Measurements from ENCODE around the gene RNF17. TPM values are rescaled to one million over a fixed set of nuclear protein-coding genes. Genes with fewer than 3 reads are reported as not detected.

RNF17 gene
- total RNA-seq, 1 experiment from 2014 or later: 0.14 TPM

DNA sequence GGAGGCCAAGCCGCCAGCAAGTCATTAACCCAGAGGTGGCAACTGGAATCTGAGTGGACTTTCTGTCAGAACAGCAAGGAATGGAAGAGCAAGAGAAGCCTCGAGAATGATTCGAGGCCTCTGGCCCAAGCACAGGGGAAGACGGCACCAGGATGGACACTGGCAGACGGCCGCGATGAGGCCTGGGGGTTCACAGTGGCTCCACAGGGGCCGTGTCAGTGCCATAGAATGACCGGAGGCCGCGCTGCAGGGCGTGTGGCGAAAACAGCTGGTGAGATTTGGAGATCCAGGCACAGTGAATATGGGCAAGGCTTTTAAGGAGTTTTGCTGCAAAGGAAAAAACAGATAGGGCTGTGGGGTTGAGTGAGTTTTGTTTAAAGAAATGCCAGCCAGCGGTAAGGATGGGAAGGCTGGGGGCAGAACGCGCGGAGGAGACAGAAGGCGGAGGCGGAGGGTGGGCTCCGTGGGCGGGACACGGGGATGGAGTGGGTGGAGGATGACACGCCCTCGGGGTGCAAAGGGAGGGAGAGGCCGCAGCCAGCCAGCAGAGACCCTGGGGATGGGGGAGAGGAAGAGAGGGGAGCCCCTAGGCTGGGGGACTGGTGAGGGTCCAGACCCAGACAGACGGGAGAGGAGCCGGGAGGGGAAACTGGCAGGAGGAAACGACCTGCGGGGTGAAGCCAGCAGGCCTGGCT, 130.5 kb downstream of the RNF17 start:
- Mint-ChIP-seq H3K4me1 (ENCODE audit: low read depth, unreplicated experiment) (peaks cover 9% of the 10 kb centered on the region), H3K9me3 (ENCODE audit: unreplicated experiment) (no peaks in the 10 kb centered on the region), H3K36me3 (ENCODE audit: insufficient read depth, unreplicated experiment) (peaks cover 46% of the 10 kb centered on the region), H3K27me3 (ENCODE audit: insufficient read depth, unreplicated experiment) (no peaks in the 10 kb centered on the region), H3K27ac (ENCODE audit: unreplicated experiment) (peak overlapping the region; percentile 9), H3K4me3 (ENCODE audit: unreplicated experiment) (no peak overlapping the region)
- BruUV-seq (replicated peaks): no TSS peak
- H3K4me1 ChIP-seq: no peaks in the 10 kb centered on the region
- no peak overlapping the region for H3K4me3 ChIP-seq (ENCODE audit: low read depth, low read length)
- no peak for DNase-seq
- intact Hi-C loops (cut with micrococcal nuclease; ENCODE audit: unreplicated experiment): no loop called here
- CTCF ChIA-PET: no interaction called here
- POLR2A ChIA-PET: no interaction called here
- no peaks in the 10 kb centered on the region for H3K27me3 ChIP-seq (replicated peaks; ENCODE audit: control insufficient read depth, insufficient read depth, low read length)
- peaks cover 1% of the 10 kb centered on the region; the same call in 1 of the 2 replicates for H3K36me3 ChIP-seq (ENCODE audit: control insufficient read depth, insufficient read depth, low read length)
- no peak for TF ChIP-seq CTCF (IDR thresholded peaks at IDR 0.05; ENCODE audit: insufficient read depth in 1 of 2, low read depth in 1 of 2, low read length in 1 of 2, severe bottlenecking in 1 of 2, unreplicated experiment in 1 of 2)
- H3K9me3 ChIP-seq: no peaks in the 10 kb centered on the region

GRCh38 chr13:24894972-24895300, 131.0 kb downstream of the RNF17 start:
- H3K9me3 Mint-ChIP-seq (ENCODE audit: unreplicated experiment): no peaks in the 10 kb centered on the region

GRCh38 chr13:24896061-24896460, 132.1 kb downstream of the RNF17 start:
- Histone ChIP-seq H3K27me3 (replicated peaks; ENCODE audit: control insufficient read depth, insufficient read depth, low read length) (no peaks in the 10 kb centered on the region), H3K4me1 (no peaks in the 10 kb centered on the region), H3K36me3 (ENCODE audit: control insufficient read depth, insufficient read depth, low read length) (0 out of 2 replicates have a peak, but pooled peaks cover 1% of the 10 kb centered on the region), H3K9me3 (no peaks in the 10 kb centered on the region), H3K4me3 (ENCODE audit: low read depth, low read length) (no peak overlapping the region)
- intact Hi-C loops (cut with micrococcal nuclease; ENCODE audit: unreplicated experiment): no loop called here
- CTCF ChIA-PET: no interaction called here
- DNase-seq: no peak
- Mint-ChIP-seq H3K27ac (ENCODE audit: unreplicated experiment) (no peak overlapping the region), H3K36me3 (ENCODE audit: insufficient read depth, unreplicated experiment) (peaks cover 43% of the 10 kb centered on the region), H3K9me3 (ENCODE audit: unreplicated experiment) (no peaks in the 10 kb centered on the region), H3K4me1 (ENCODE audit: low read depth, unreplicated experiment) (peaks cover 3% of the 10 kb centered on the region), H3K4me3 (ENCODE audit: unreplicated experiment) (no peak overlapping the region), H3K27me3 (ENCODE audit: insufficient read depth, unreplicated experiment) (no peaks in the 10 kb centered on the region)
- no peak for TF ChIP-seq CTCF (IDR thresholded peaks at IDR 0.05; ENCODE audit: insufficient read depth in 1 of 2, low read depth in 1 of 2, low read length in 1 of 2, severe bottlenecking in 1 of 2, unreplicated experiment in 1 of 2)
- BruUV-seq (replicated peaks): no TSS peak
- POLR2A ChIA-PET: no interaction called here

More at GRCh38 chr13:24894972-24895300, 131.0 kb downstream of the RNF17 start:
- Mint-ChIP-seq H3K27me3 (ENCODE audit: insufficient read depth, unreplicated experiment) (no peaks in the 10 kb centered on the region), H3K36me3 (ENCODE audit: insufficient read depth, unreplicated experiment) (peaks cover 43% of the 10 kb centered on the region), H3K4me1 (ENCODE audit: low read depth, unreplicated experiment) (peaks cover 9% of the 10 kb centered on the region), H3K27ac (ENCODE audit: unreplicated experiment) (no peak overlapping the region), H3K4me3 (ENCODE audit: unreplicated experiment) (no peak overlapping the region)
- ChIA-PET POLR2A (no interaction called here), CTCF (no interaction called here)
- H3K36me3 ChIP-seq (ENCODE audit: control insufficient read depth, insufficient read depth, low read length): 0 out of 2 replicates have a peak, but pooled peaks cover 1% of the 10 kb centered on the region
- H3K4me3 ChIP-seq (ENCODE audit: low read depth, low read length): no peak overlapping the region
- no peaks in the 10 kb centered on the region for H3K27me3 ChIP-seq (replicated peaks; ENCODE audit: control insufficient read depth, insufficient read depth, low read length)
- no TSS peak for BruUV-seq (replicated peaks)
- no peak for DNase-seq
- TF ChIP-seq CTCF (IDR thresholded peaks at IDR 0.05; ENCODE audit: insufficient read depth in 1 of 2, low read depth in 1 of 2, low read length in 1 of 2, severe bottlenecking in 1 of 2, unreplicated experiment in 1 of 2): no peak
- H3K4me1 ChIP-seq: no peaks in the 10 kb centered on the region
- intact Hi-C loops (cut with micrococcal nuclease; ENCODE audit: unreplicated experiment): no loop called here
- H3K9me3 ChIP-seq: no peaks in the 10 kb centered on the region

All from Caco-2 (cell line).